GM12878 (cell line): ENCODE measurements around the gene DGKE. TPM values are rescaled to one million over a fixed set of nuclear protein-coding genes. Genes with fewer than 3 reads are reported as not detected.
A peak's percentile ranks its signal among the peaks of the same experiment; 100 is the strongest.

Experiments used
- ATAC-seq: fragments of 200-7000 bp; cut with Tn5 transposase; 3 replicates; pipeline ENCODE4 v1.9.1; 2020; ENCODE audit warnings: mild to moderate bottlenecking, moderate library complexity
- BruUV-seq: library from RNA; stranded (reverse); fragments of 400-500 nt; replicated peaks from 2 replicates; lab custom pipeline; 2021; lab: Mats Ljungman, UMichigan
- CTCF ChIA-PET: fragments of 300-600 bp; sonication (Branson Sonifier 250); formaldehyde crosslinking; extraction: SDS; loops from one replicate; lab custom pipeline; 2021; ENCODE audit warnings: inconsistent platforms; lab: Yijun Ruan, JAX
- POLR2A ChIA-PET: fragments of 350-600 bp; formaldehyde crosslinking; extraction: SDS; loops from one replicate; lab custom pipeline; 2021; ENCODE audit warnings: inconsistent platforms; lab: Charles Lee
- RAD21 ChIA-PET: fragments of 300-600 bp; sonication (Branson Sonifier 250); formaldehyde crosslinking; loops from one replicate; lab custom pipeline; 2023; ENCODE audit warnings: antibody characterized with exemption; ENCODE audit not compliant: unreplicated experiment; lab: Charles Lee
- SMC1A ChIA-PET: fragments of 300-600 bp; sonication (Branson Sonifier 250); formaldehyde crosslinking; loops from one replicate; lab custom pipeline; 2023; ENCODE audit not compliant: unreplicated experiment, uncharacterized antibody; lab: Charles Lee
- DNase-seq: peaks from one replicate; pipeline ENCODE4 v3.0.0-alpha.2; 2011; ENCODE audit warnings: low read depth, low spot score
- FAIRE-seq: peaks from 3 replicates; lab custom pipeline; 2011; peaks lifted over from hg19 to GRCh38; lab: Jason Lieb, UNC
- H2AFZ ChIP-seq: 2 replicates; pipeline ENCODE4 v1.6.0; 2011; ENCODE audit warnings: low read depth, low read length, control low read depth; ENCODE audit not compliant: control insufficient read depth
- H3K27ac ChIP-seq: 2 replicates; pipeline ENCODE4 v1.5.1; 2011; ENCODE audit warnings: control low read depth; ENCODE audit not compliant: control insufficient read depth, insufficient read depth
- H3K27me3 ChIP-seq, 2 experiments: replicated peaks in 1 of 2; 2 replicates each; pipeline versions ENCODE4 v1.6.0 to v1.6.1; 2011; ENCODE audit warnings: low read length in 1 of 2; ENCODE audit not compliant: control insufficient read depth in 2 of 2, insufficient read depth in 2 of 2
- H3K36me3 ChIP-seq, 2 experiments: 2 replicates each; pipeline ENCODE4 v1.5.1; 2011; ENCODE audit warnings: low read length in 1 of 2; ENCODE audit not compliant: control insufficient read depth in 2 of 2, insufficient read depth in 2 of 2
- H3K4me1 ChIP-seq: 2 replicates; pipeline ENCODE4 v1.6.1; 2011; ENCODE audit warnings: mild to moderate bottlenecking, low read length, moderate library complexity, mixed read lengths; ENCODE audit not compliant: control insufficient read depth, insufficient read depth
- H3K4me2 ChIP-seq: 2 replicates; pipeline ENCODE4 v1.6.0; 2011; ENCODE audit warnings: control low read depth; ENCODE audit not compliant: control insufficient read depth, insufficient read depth
- H3K4me3 ChIP-seq: fragments of 200-600 bp; sonication (generic); 2 replicates; pipeline ENCODE4 v1.5.1; 2016
- H3K79me2 ChIP-seq: 2 replicates; pipeline ENCODE4 v1.6.0; 2011; ENCODE audit warnings: low read length; ENCODE audit not compliant: control insufficient read depth, insufficient read depth
- H3K9ac ChIP-seq: 2 replicates; pipeline ENCODE4 v1.8.0; 2011; ENCODE audit warnings: low read length, control low read depth, mixed read lengths; ENCODE audit not compliant: control insufficient read depth, insufficient read depth
- H3K9me3 ChIP-seq: replicated peaks from 3 replicates; pipeline ENCODE4 v1.5.1; 2011; ENCODE audit warnings: mild to moderate bottlenecking, low read length; ENCODE audit not compliant: control insufficient read depth, insufficient read depth
- H4K20me1 ChIP-seq: 2 replicates; pipeline ENCODE4 v1.6.0; 2011; ENCODE audit not compliant: control insufficient read depth, insufficient read depth
- BHLHE40 ChIP-seq, 2 experiments: fragments of 450-650 bp in 1 of 2; IDR thresholded peaks; 2 replicates each; pipeline ENCODE4 v1.6.1; 2011 to 2017; ENCODE audit warnings: low read depth in 2 of 2, borderline replicate concordance in 1 of 2, improper control_type of control experiment in 1 of 2, low read length in 1 of 2, mild to moderate bottlenecking in 1 of 2
- CBX5 ChIP-seq: sonication (generic); IDR thresholded peaks from 2 replicates; pipeline ENCODE4 v1.6.1; 2016; ENCODE audit warnings: low read depth, moderate library complexity, mild to moderate bottlenecking, inconsistent platforms
- CHD4 ChIP-seq: fragments of 200-600 bp; sonication (generic); IDR thresholded peaks from 2 replicates; pipeline ENCODE4 v1.6.1; 2016; ENCODE audit warnings: mild to moderate bottlenecking
- DPF2 ChIP-seq: fragments of 450-650 bp; IDR thresholded peaks from 2 replicates; pipeline ENCODE4 v1.6.1; 2017; ENCODE audit warnings: mild to moderate bottlenecking
- HCFC1 ChIP-seq: fragments of 150-350 bp; IDR thresholded peaks from 2 replicates; pipeline ENCODE4 v1.6.1; 2014; ENCODE audit warnings: low read length
- IKZF1 ChIP-seq: fragments of 450-650 bp; conservative IDR thresholded peaks from 2 replicates; pipeline ENCODE4 v1.6.1; 2017; ENCODE audit warnings: antibody characterized with exemption, mild to moderate bottlenecking
- IRF5 ChIP-seq: fragments of 450-650 bp; IDR thresholded peaks from 2 replicates; pipeline ENCODE4 v1.6.1; 2017; ENCODE audit warnings: borderline replicate concordance
- NBN ChIP-seq: fragments of 450-650 bp; IDR thresholded peaks from 2 replicates; pipeline ENCODE4 v1.6.1; 2016
- NR2C1 ChIP-seq: fragments of 450-650 bp; IDR thresholded peaks from 2 replicates; pipeline ENCODE4 v1.6.1; 2017; ENCODE audit warnings: antibody characterized with exemption, mild to moderate bottlenecking, moderate library complexity
- NR2F1 ChIP-seq: fragments of 450-650 bp; conservative IDR thresholded peaks from 2 replicates; pipeline ENCODE4 v1.6.1; 2017; ENCODE audit warnings: mild to moderate bottlenecking
- RAD51 ChIP-seq: fragments of 450-650 bp; IDR thresholded peaks from 2 replicates; pipeline ENCODE4 v1.6.1; 2016; ENCODE audit warnings: moderate library complexity, mild to moderate bottlenecking, inconsistent platforms
- RBBP5 ChIP-seq: fragments of 200-600 bp; sonication (generic); conservative IDR thresholded peaks from 2 replicates; pipeline ENCODE4 v1.6.1; 2016
- REST ChIP-seq: IDR thresholded peaks from 2 replicates; pipeline ENCODE4 v1.6.1; 2012; ENCODE audit warnings: mild to moderate bottlenecking, low read depth, low read length
- SIX5 ChIP-seq: IDR thresholded peaks from 2 replicates; pipeline ENCODE4 v1.6.1; 2011; ENCODE audit warnings: mild to moderate bottlenecking, low read depth, low read length, moderate library complexity; ENCODE audit not compliant: severe bottlenecking
- SMAD5 ChIP-seq: IDR thresholded peaks from 2 replicates; pipeline ENCODE4 v1.6.1; 2016; ENCODE audit warnings: antibody characterized with exemption, low read depth
- STAT3 ChIP-seq: IDR thresholded peaks from 2 replicates; pipeline ENCODE4 v1.6.1; 2011; ENCODE audit warnings: low read depth, low read length, improper control_type of control experiment
- SUPT20H ChIP-seq: IDR thresholded peaks from 2 replicates; pipeline ENCODE4 v1.6.1; 2011; ENCODE audit warnings: low read depth, mild to moderate bottlenecking, low read length, moderate library complexity, borderline replicate concordance; ENCODE audit not compliant: control insufficient read depth
- USF1 ChIP-seq: IDR thresholded peaks from 2 replicates; pipeline ENCODE4 v1.6.1; 2011; ENCODE audit warnings: borderline replicate concordance, low read depth, mild to moderate bottlenecking, moderate library complexity, mixed read lengths, low read length; ENCODE audit not compliant: insufficient read depth; ENCODE audit errors: extremely low read length
- ZNF217 ChIP-seq: fragments of 450-650 bp; IDR thresholded peaks from 2 replicates; pipeline ENCODE4 v1.6.1; 2017; ENCODE audit warnings: antibody characterized with exemption, mild to moderate bottlenecking
- ZSCAN29 ChIP-seq: fragments of 450-650 bp; IDR thresholded peaks from 2 replicates; pipeline ENCODE4 v1.6.1; 2017; ENCODE audit warnings: mild to moderate bottlenecking, moderate library complexity
- WGBS: methylation state at CpG from one replicate; pipeline ENCODE4 v1.1.6; 2016; ENCODE audit warnings: low lambda C conversion rate; ENCODE audit not compliant: insufficient replicate concordance, insufficient coverage; ENCODE audit errors: missing lambda C conversion rate; 5-methylcytosine and 5-hydroxymethylcytosine counted together
- in situ Hi-C: fragments of 300-500 bp; cut with MboI; formaldehyde crosslinking; loops from 9 replicates; pipeline ENCODE4 v1.14.3; 2018; ENCODE audit warnings: mixed read lengths
- intact Hi-C: fragments of 100-400 bp; cut with micrococcal nuclease; formaldehyde crosslinking; loops from one replicate; pipeline ENCODE4 v1.14.2; 2022; ENCODE audit not compliant: unreplicated experiment
- polyA plus RNA-seq, 11 experiments: library from polyadenylated mRNA; depleted of rRNA in 4 of 11; unstranded in 6 of 11; stranded (reverse) in 5 of 11; fragments of >200 nt; fragmentation: Nextera tagmentation in 4 of 11; fragmentation: Illumina TruSeq in 1 of 11; extraction: Ambion mirVana in 4 of 11; extraction: Trizol in 1 of 11; gene quantifications; 1 replicate in 1 of 11; 2 replicates in 10 of 11; pipeline versions ENCODE4 v1.2.1 to v1.2.3, GENCODE V29; 2011 to 2016; ENCODE audit warnings: inconsistent platforms in 2 of 11, missing spikeins in 2 of 11, low read depth in 1 of 11
- total RNA-seq, 4 experiments: library from RNA; depleted of rRNA in 3 of 4; stranded (reverse); fragments of >200 nt in 3 of 4; fragmentation: Illumina TruSeq in 1 of 4; extraction: Trizol in 1 of 4; gene quantifications; 2 replicates each; pipeline versions ENCODE4 v1.2.1 to v1.2.3, GENCODE V29; 2013 to 2021

Gene DGKE
- total and polyA plus RNA-seq, 10 of the 15 experiments (the other 5 are each of a cell fraction or from before 2014, with no cell fraction given) = 2.8 to 18.0 (median 11.6) TPM

GRCh38 chr17:56880571-56880970 is 46.6 kb downstream of the DGKE start:
- Histone ChIP-seq H3K9me3 (no peaks in the 10 kb centered on the region), H2AFZ (no peak overlapping the region), H3K4me2 (no peak overlapping the region), H3K27me3 (no peaks in the 10 kb centered on the region), H4K20me1 (no peaks in the 10 kb centered on the region), H3K27ac (no peak overlapping the region), H3K79me2 (no peaks in the 10 kb centered on the region), H3K9ac (no peak overlapping the region), H3K36me3 (peaks cover 0 to 2% of the 10 kb centered on the region in 2 experiments; a peak in 1 of 4 replicates), H3K4me1 (no peaks in the 10 kb centered on the region), H3K4me3 (no peak overlapping the region)
- ChIA-PET RAD21 (no interaction called here), SMC1A (no interaction called here), CTCF (interaction anchor here (1.2 kb wide), 2 partner anchors 10 to 61 kb away, joined by 3 read pairs; no protein-coding TSS in a partner anchor), POLR2A (no interaction called here)
- 67% methylated on average over 8 of the region's 8 CpGs for WGBS
- in situ Hi-C loops = no loop called here
- peak; percentile 69 for FAIRE-seq
- no peak; the same call in 2 of the 3 replicates for ATAC-seq
- no TSS peak for BruUV-seq
- no peak for DNase-seq
- TF ChIP-seq BHLHE40 (IDR thresholded peaks at IDR 0.05; ENCODE audit: borderline replicate concordance in 1 of 2, low read depth in 2 of 2, low read length in 1 of 2) (no peak), RAD51 (no peak), STAT3 (no peak), DPF2 (no peak), ZNF217 (no peak), SUPT20H (no peak), NR2C1 (no peak), NR2F1 (no peak), IKZF1 (no peak), USF1 (no peak), CBX5 (no peak), RBBP5 (no peak), IRF5 (no peak), SMAD5 (no peak), CHD4 (no peak), SIX5 (no peak), ZSCAN29 (no peak), NBN (no peak), REST (no peak), HCFC1 (no peak)
- intact Hi-C loops = no loop called here
